Loucy (cell line): ENCODE measurements around the gene IGSF10.

Experiments used
- H2AFZ ChIP-seq: fragments of 200-600 bp; sonication (generic); 2 replicates; pipeline ENCODE4 v1.6.0; 2016; ENCODE audit warnings: antibody characterized with exemption, mild to moderate bottlenecking, low read length, moderate library complexity
- H3F3A ChIP-seq: fragments of 200-600 bp; 2 replicates; pipeline ENCODE4 v1.6.0; 2016; ENCODE audit warnings: antibody characterized with exemption, low read depth, mild to moderate bottlenecking
- H3K27me3 ChIP-seq: fragments of 200-600 bp; sonication (generic); 2 replicates; pipeline ENCODE4 v1.6.1; 2014; ENCODE audit warnings: low read length, mild to moderate bottlenecking; ENCODE audit not compliant: insufficient read depth, poor library complexity, severe bottlenecking
- H3K36me3 ChIP-seq: fragments of 200-600 bp; sonication (generic); 2 replicates; pipeline ENCODE4 v1.6.1; 2016; ENCODE audit warnings: low read length; ENCODE audit not compliant: insufficient read depth
- H3K4me1 ChIP-seq: fragments of 200-600 bp; sonication (generic); 2 replicates; pipeline ENCODE4 v1.5.1; 2014; ENCODE audit warnings: low read length, mild to moderate bottlenecking; ENCODE audit not compliant: insufficient read depth, poor library complexity, severe bottlenecking
- H3K4me2 ChIP-seq: fragments of 200-600 bp; sonication (generic); 2 replicates; pipeline ENCODE4 v1.6.0; 2014; ENCODE audit warnings: antibody characterized with exemption, low read length, low read depth, mild to moderate bottlenecking; ENCODE audit not compliant: poor library complexity, severe bottlenecking
- H3K4me3 ChIP-seq: fragments of 200-600 bp; sonication (generic); 2 replicates; pipeline ENCODE4 v1.5.1; 2014; ENCODE audit warnings: low read length, mild to moderate bottlenecking, mixed read lengths; ENCODE audit not compliant: poor library complexity, severe bottlenecking
- H3K79me2 ChIP-seq: fragments of 200-600 bp; sonication (generic); 2 replicates; pipeline ENCODE4 v1.6.1; 2014; ENCODE audit warnings: low read length; ENCODE audit not compliant: insufficient read depth
- H3K9ac ChIP-seq: fragments of 200-600 bp; sonication (generic); 2 replicates; pipeline ENCODE4 v1.6.0; 2014; ENCODE audit warnings: mild to moderate bottlenecking, low read depth, low read length, moderate library complexity; ENCODE audit not compliant: poor library complexity, severe bottlenecking
- H3K9me2 ChIP-seq: fragments of 200-600 bp; sonication (generic); replicated peaks from 2 replicates; pipeline ENCODE4 v1.6.1; 2016; ENCODE audit warnings: low read depth, low read length, mixed read lengths
- H3K9me3 ChIP-seq: fragments of 200-600 bp; sonication (generic); 2 replicates; pipeline ENCODE4 v1.6.1; 2014; ENCODE audit warnings: mild to moderate bottlenecking, antibody characterized with exemption, low read length, low read depth; ENCODE audit not compliant: insufficient read depth
- H4K20me1 ChIP-seq: fragments of 200-600 bp; sonication (generic); 2 replicates; pipeline ENCODE4 v1.6.0; 2014; ENCODE audit warnings: antibody characterized with exemption, low read length, mild to moderate bottlenecking; ENCODE audit not compliant: insufficient read depth, poor library complexity, severe bottlenecking
- EZH2phosphoT487 ChIP-seq: fragments of 200-600 bp; IDR thresholded peaks from 2 replicates; pipeline ENCODE4 v1.6.1; 2018; ENCODE audit warnings: antibody characterized with exemption, mild to moderate bottlenecking, moderate library complexity, borderline replicate concordance
- TF ChIP-seq, protein P1 (sequence below): fragments of 200-600 bp; sonication (generic); conservative IDR thresholded peaks from 2 replicates; pipeline ENCODE4 v1.5.1; 2014; ENCODE audit warnings: mild to moderate bottlenecking, antibody characterized with exemption, low read length

The IGSF10 gene

DNA sequence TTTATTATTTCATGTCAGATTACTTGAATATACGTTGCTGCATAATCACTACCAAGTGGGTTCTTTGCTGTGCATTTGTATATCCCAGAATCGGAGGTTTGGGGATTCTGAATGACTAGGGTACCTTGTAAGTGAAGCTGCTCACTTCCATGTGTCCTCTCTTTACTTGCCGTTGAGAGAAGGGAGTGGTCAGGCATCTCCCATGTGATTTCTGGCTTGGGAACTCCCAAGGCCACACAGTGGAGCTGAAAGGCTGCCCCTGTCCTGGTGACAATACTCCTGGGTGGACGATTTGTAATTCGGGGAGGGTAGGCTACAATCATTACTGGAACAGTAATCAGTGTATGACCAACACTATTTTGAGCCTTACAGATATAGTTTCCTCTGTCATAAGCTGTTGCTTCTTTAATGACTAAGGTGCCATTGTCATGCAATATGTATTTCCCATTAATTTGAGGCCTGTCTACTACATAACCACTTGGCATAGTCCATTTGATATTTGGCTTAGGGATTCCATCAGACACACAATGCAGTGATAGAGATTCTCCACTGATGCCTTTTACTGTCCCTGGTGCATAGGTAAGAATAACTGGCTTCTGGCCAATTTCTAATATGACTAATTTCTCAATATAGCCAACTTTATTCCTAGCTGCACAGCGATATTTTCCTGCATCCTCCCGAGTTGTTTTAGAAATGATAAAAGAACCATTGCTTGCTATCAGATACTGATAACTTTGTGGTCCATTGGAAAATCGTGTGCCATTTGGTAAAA is 24.0 kb downstream of the IGSF10 start:
- no peak overlapping the region for H3K4me3 ChIP-seq
- no peaks in the 10 kb centered on the region for H3K27me3 ChIP-seq
- H3K4me1 ChIP-seq, result peaks cover 4% of the 10 kb centered on the region
- TF ChIP-seq EZH2phosphoT487, result no peak
- TF ChIP-seq, protein P1, sequence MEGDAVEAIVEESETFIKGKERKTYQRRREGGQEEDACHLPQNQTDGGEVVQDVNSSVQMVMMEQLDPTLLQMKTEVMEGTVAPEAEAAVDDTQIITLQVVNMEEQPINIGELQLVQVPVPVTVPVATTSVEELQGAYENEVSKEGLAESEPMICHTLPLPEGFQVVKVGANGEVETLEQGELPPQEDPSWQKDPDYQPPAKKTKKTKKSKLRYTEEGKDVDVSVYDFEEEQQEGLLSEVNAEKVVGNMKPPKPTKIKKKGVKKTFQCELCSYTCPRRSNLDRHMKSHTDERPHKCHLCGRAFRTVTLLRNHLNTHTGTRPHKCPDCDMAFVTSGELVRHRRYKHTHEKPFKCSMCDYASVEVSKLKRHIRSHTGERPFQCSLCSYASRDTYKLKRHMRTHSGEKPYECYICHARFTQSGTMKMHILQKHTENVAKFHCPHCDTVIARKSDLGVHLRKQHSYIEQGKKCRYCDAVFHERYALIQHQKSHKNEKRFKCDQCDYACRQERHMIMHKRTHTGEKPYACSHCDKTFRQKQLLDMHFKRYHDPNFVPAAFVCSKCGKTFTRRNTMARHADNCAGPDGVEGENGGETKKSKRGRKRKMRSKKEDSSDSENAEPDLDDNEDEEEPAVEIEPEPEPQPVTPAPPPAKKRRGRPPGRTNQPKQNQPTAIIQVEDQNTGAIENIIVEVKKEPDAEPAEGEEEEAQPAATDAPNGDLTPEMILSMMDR, result no peak
- H3K79me2 ChIP-seq, result no peaks in the 10 kb centered on the region
- H3K9me3 ChIP-seq, result no peaks in the 10 kb centered on the region
- H3K9me2 ChIP-seq, result no peaks in the 10 kb centered on the region
- peaks cover 30% of the 10 kb centered on the region; the same call in 1 of the 2 replicates for H3K36me3 ChIP-seq
- H2AFZ ChIP-seq, result no peak overlapping the region
- no peaks in the 10 kb centered on the region for H4K20me1 ChIP-seq
- H3K4me2 ChIP-seq, result no peak overlapping the region
- no peak overlapping the region for H3K9ac ChIP-seq
- H3F3A ChIP-seq, result no peaks in the 10 kb centered on the region; the same call in 1 of the 2 replicates

DNA sequence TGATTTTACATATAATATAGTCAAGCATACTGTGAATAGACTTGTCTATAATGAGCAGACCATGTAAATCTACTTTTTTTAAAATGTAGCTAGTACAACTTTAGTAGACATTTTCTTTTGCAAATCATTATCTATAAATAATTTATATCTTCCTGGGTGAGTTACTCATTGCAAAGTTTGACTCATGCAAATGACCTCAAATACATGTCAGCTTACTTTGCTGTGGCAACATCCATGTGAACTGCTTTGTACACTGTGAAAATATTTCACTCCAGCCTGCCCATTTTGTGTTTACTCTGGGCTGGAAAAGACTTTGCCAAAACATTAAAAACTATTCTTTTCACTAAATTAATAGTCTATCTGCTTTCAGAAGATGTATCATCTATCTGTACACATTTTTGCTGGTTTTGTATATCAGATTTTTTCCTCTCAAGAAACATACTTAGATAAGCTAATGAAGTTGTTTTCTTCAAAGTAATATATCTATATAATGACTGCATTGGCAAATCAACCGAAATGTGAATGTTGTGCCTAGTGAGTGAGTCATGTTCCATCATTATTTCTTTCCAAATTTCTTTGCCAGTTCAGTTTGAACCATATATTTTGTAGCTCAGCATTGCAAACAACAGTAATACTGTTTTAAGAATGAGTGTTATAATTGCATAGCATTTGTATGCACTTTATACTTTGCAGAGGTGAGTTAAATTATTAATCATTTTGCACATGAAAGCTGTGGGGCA is 26.5 kb downstream of the IGSF10 start:
- Histone ChIP-seq H3K4me3 (no peak overlapping the region), H4K20me1 (no peaks in the 10 kb centered on the region), H3K79me2 (no peaks in the 10 kb centered on the region), H3K9me3 (no peaks in the 10 kb centered on the region), H3K36me3 (peaks cover 45% of the 10 kb centered on the region; the same call in 1 of the 2 replicates), H3K9me2 (no peaks in the 10 kb centered on the region), H3K27me3 (no peaks in the 10 kb centered on the region), H3K4me1 (peaks cover 15% of the 10 kb centered on the region), H3K4me2 (no peak overlapping the region), H2AFZ (no peak overlapping the region), H3K9ac (no peak overlapping the region), H3F3A (no peaks in the 10 kb centered on the region; the same call in 1 of the 2 replicates)
- TF ChIP-seq EZH2phosphoT487, result no peak
- TF ChIP-seq, protein P1, result no peak

DNA sequence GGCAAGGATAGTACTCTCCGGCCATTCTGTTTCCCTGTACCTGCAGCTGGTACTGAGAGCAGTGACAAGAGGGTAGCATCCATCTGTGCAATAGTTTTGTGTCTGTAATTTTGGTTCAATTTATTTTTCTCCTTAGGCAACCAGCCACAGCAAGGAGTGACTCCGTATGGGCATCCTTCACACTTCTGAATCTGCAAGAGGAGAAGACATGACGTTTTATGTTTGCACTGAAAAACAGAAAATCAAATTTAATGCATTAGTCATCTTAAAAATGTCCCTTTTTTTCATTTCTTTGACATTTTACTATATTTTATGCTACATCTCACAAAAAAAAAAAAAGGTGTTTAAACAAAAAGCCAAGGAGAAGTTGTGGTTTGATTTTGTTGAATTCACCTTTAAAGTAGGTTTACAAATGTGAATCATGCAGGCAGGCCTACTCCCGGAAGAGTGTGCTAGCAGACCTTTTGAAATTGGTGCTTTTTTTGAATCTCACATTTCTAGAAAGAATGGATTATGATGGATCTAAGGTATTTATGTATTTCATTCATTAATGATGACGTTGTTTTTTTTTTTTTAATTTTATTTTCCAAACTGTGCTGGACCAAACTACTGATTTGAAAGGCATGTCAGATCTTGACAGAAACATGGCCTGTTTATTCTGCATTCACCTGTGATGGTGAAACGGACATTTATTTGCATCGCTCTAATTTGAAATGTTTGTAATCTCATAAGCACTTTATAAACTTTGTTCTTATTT is 28.1 kb downstream of the IGSF10 start:
- Histone ChIP-seq H3K4me1 (peaks cover 15% of the 10 kb centered on the region), H2AFZ (no peak overlapping the region), H3K79me2 (no peaks in the 10 kb centered on the region), H3F3A (no peaks in the 10 kb centered on the region), H3K4me2 (no peak overlapping the region), H3K4me3 (no peak overlapping the region), H3K9ac (no peak overlapping the region), H3K36me3 (peaks cover 55% of the 10 kb centered on the region; the same call in 1 of the 2 replicates), H4K20me1 (no peaks in the 10 kb centered on the region), H3K9me3 (no peaks in the 10 kb centered on the region), H3K27me3 (no peaks in the 10 kb centered on the region), H3K9me2 (no peaks in the 10 kb centered on the region)
- TF ChIP-seq, protein P1, result no peak
- no peak for TF ChIP-seq EZH2phosphoT487
